ENCODE measurements around the gene PARD3B. TPM values are rescaled to one million over a fixed set of nuclear protein-coding genes. Genes with fewer than 3 reads are reported as not detected.
A peak's percentile ranks its signal among the peaks of the same experiment; 100 is the strongest.
"Not testable (repeated sequence)": the region's sequence is repeated elsewhere in the genome, so short reads cannot be mapped to it uniquely, and the experiment has no call there.

Gene PARD3B
- total and polyA plus RNA-seq, 5 donors from 2014 or later: 0.03 to 0.68 (median 0.08) TPM; not detected in 1

GRCh38 chr2:204545861-204546735 is 823 bp downstream of the PARD3B start:
- Mint-ChIP-seq H3K36me3 (no peaks in the 10 kb centered on the region), H3K27me3 (peaks cover 50% of the 10 kb centered on the region), H3K4me1 (peaks cover 0 to 20% (median 8%) of the 10 kb centered on the region in 4 donors), H3K4me3 (peak overlapping the region; percentile 75 to 89 (median 80)), H3K27ac (no peak overlapping the region), H3K9me3 (peaks cover 0 to 2% (median 0%) of the 10 kb centered on the region in 7 donors)
- Histone ChIP-seq H3K4me1 (ENCODE audit: control insufficient read depth, insufficient read depth, low read length, poor library complexity, severe bottlenecking) (peaks cover 7% of the 10 kb centered on the region), H3K36me3 (ENCODE audit: control insufficient read depth, insufficient read depth, low read length) (no peaks in the 10 kb centered on the region), H3K9me3 (ENCODE audit: control insufficient read depth in 2 of 2, low read length in 2 of 2) (no peaks in the 10 kb centered on the region), H3K27ac (ENCODE audit: insufficient read depth, low read length, poor library complexity, severe bottlenecking) (no peak overlapping the region), H3K4me3 (ENCODE audit: low read depth, low read length) (no peak overlapping the region), H3K27me3 (ENCODE audit: control insufficient read depth, insufficient read depth, low read length) (peaks cover 40% of the 10 kb centered on the region)
- no peak for ATAC-seq (ENCODE audit: low read depth in 2 of 2)
- no peak for DNase-seq

GRCh38 chr2:204550751-204551511 is 5.7 kb downstream of the PARD3B start:
- Mint-ChIP-seq H3K36me3 (no peaks in the 10 kb centered on the region), H3K9me3 (peaks cover 0 to 4% (median 0%) of the 10 kb centered on the region in 7 donors), H3K27ac (no peak overlapping the region), H3K4me3 (no peak overlapping the region), H3K27me3 (peaks cover 28% of the 10 kb centered on the region), H3K4me1 (peaks cover 0 to 11% (median 2%) of the 10 kb centered on the region in 4 donors)
- no peak for DNase-seq
- Histone ChIP-seq H3K4me1 (ENCODE audit: control insufficient read depth, insufficient read depth, low read length, poor library complexity, severe bottlenecking) (no peaks in the 10 kb centered on the region), H3K9me3 (ENCODE audit: control insufficient read depth in 2 of 2, low read length in 2 of 2) (no peaks in the 10 kb centered on the region), H3K36me3 (ENCODE audit: control insufficient read depth, insufficient read depth, low read length) (no peaks in the 10 kb centered on the region), H3K4me3 (ENCODE audit: low read depth, low read length) (no peak overlapping the region), H3K27ac (ENCODE audit: insufficient read depth, low read length, poor library complexity, severe bottlenecking) (no peak overlapping the region), H3K27me3 (ENCODE audit: control insufficient read depth, insufficient read depth, low read length) (peaks cover 26% of the 10 kb centered on the region)
- no peak for ATAC-seq (ENCODE audit: low read depth in 2 of 2)

DNA sequence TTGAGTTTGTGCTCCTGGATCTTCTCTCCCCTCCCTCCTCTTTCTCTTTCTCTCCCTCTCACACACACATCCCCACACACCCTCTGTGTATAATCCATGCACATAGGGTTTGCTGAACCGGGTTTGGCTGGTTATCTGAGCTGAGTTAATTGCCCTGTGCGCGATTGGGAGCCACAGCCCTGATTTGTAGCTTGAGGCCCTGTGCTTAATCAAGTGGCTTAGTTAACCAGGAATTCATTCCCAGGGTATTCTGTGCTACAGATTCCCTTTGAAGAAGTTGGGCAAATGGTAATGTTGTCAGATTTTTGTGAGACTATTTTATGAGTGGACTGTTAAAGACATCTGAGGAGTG is 6.2 kb downstream of the PARD3B start:
- Histone ChIP-seq H3K9me3 (ENCODE audit: control insufficient read depth in 2 of 2, low read length in 2 of 2) (no peaks in the 10 kb centered on the region), H3K27me3 (ENCODE audit: control insufficient read depth, insufficient read depth, low read length) (peaks cover 21% of the 10 kb centered on the region), H3K36me3 (ENCODE audit: control insufficient read depth, insufficient read depth, low read length) (no peaks in the 10 kb centered on the region), H3K4me3 (ENCODE audit: low read depth, low read length) (no peak overlapping the region), H3K27ac (ENCODE audit: insufficient read depth, low read length, poor library complexity, severe bottlenecking) (no peak overlapping the region), H3K4me1 (ENCODE audit: control insufficient read depth, insufficient read depth, low read length, poor library complexity, severe bottlenecking) (no peaks in the 10 kb centered on the region)
- peak overlapping the region in 1 of 4 donors; percentile 44 for H3K4me3 Mint-ChIP-seq
- no peak overlapping the region for H3K27ac Mint-ChIP-seq
- H3K9me3 Mint-ChIP-seq: peaks cover 0 to 4% (median 0%) of the 10 kb centered on the region in 7 donors
- no peak for DNase-seq
- ATAC-seq (ENCODE audit: low read depth in 2 of 2): no peak
- H3K27me3 Mint-ChIP-seq: peaks cover 28% of the 10 kb centered on the region
- peaks cover 0 to 7% (median under 1%) of the 10 kb centered on the region in 4 donors for H3K4me1 Mint-ChIP-seq
- H3K36me3 Mint-ChIP-seq: no peaks in the 10 kb centered on the region

DNA sequence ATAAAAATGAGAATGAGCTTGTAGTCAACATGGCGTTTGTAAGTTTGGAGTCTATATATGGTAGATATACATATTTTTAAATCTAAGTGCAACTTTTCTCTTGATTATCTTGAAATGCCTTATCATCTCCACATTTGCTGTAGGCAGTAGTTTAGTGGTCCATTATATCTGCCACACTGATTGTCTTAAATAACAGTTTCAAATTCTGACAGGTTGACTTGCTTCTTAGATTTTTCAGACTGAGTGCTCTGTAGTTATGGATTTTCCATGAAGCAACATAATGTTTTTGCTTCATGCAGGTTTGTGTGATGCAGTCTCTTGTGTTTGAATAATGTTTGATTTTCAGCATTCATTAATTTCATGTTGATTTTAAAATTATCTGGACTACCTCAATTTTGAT is 12.3 kb downstream of the PARD3B start:
- no peaks in the 10 kb centered on the region for H3K4me1 Mint-ChIP-seq

GRCh38 chr2:204559358-204559757 is 14.1 kb downstream of the PARD3B start:
- not testable (repeated sequence) for H3K4me1 ChIP-seq (ENCODE audit: control insufficient read depth, insufficient read depth, low read length, poor library complexity, severe bottlenecking); H3K9me3 ChIP-seq (ENCODE audit: control insufficient read depth in 2 of 2, low read length in 2 of 2); H3K4me3 ChIP-seq (ENCODE audit: low read depth, low read length); H3K27ac ChIP-seq (ENCODE audit: insufficient read depth, low read length, poor library complexity, severe bottlenecking); DNase-seq; ATAC-seq (ENCODE audit: low read depth in 2 of 2); H3K36me3 ChIP-seq (ENCODE audit: control insufficient read depth, insufficient read depth, low read length); H3K36me3 Mint-ChIP-seq; H3K27me3 ChIP-seq (ENCODE audit: control insufficient read depth, insufficient read depth, low read length); H3K27ac Mint-ChIP-seq; H3K4me1 Mint-ChIP-seq; H3K4me3 Mint-ChIP-seq
- peaks cover 13% of the 10 kb centered on the region for H3K27me3 Mint-ChIP-seq
- peaks cover 0 to 13% (median 3%) of the 10 kb centered on the region in 7 donors for H3K9me3 Mint-ChIP-seq

More for the DNA sequence above, 12.3 kb downstream of the PARD3B start:
- Mint-ChIP-seq H3K27me3 (peaks cover 17% of the 10 kb centered on the region), H3K9me3 (peaks cover 0 to 13% (median 3%) of the 10 kb centered on the region in 7 donors), H3K27ac (no peak overlapping the region), H3K36me3 (no peaks in the 10 kb centered on the region), H3K4me3 (no peak overlapping the region)
- DNase-seq: no peak
- H3K4me1 ChIP-seq (ENCODE audit: control insufficient read depth, insufficient read depth, low read length, poor library complexity, severe bottlenecking): no peaks in the 10 kb centered on the region
- no peaks in the 10 kb centered on the region for H3K36me3 ChIP-seq (ENCODE audit: control insufficient read depth, insufficient read depth, low read length)
- no peak overlapping the region for H3K4me3 ChIP-seq (ENCODE audit: low read depth, low read length)
- H3K27me3 ChIP-seq (ENCODE audit: control insufficient read depth, insufficient read depth, low read length): no peaks in the 10 kb centered on the region
- H3K9me3 ChIP-seq (ENCODE audit: control insufficient read depth in 2 of 2, low read length in 2 of 2): peaks cover 0 to 2% of the 10 kb centered on the region in 2 experiments
- no peak for ATAC-seq (ENCODE audit: low read depth in 2 of 2)
- H3K27ac ChIP-seq (ENCODE audit: insufficient read depth, low read length, poor library complexity, severe bottlenecking): no peak overlapping the region

DNA sequence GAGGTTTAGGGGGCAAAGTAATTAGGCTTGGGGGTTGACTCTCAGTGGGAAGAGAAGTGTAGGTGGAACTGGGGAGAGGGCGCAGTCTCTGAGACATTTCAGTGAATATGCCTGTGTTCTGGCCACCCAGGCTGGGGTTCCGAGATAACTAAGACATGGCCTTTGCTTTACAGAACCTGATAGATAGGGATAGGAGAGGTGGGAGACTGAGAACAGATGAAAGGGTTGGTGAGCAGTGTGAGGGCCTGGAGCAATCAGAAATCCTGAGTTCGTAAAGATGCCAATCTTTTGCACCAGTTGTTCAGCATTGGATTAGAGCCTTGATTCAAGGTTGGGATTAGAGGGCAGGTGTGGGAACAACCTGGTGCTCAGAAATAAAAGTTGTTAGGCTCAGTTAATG is 15.6 kb downstream of the PARD3B start:
- peaks cover 0 to 13% (median 2%) of the 10 kb centered on the region in 7 donors for H3K9me3 Mint-ChIP-seq
- no peak for DNase-seq
- Histone ChIP-seq H3K27ac (ENCODE audit: insufficient read depth, low read length, poor library complexity, severe bottlenecking) (no peak overlapping the region), H3K4me3 (ENCODE audit: low read depth, low read length) (no peak overlapping the region), H3K27me3 (ENCODE audit: control insufficient read depth, insufficient read depth, low read length) (no peaks in the 10 kb centered on the region), H3K36me3 (ENCODE audit: control insufficient read depth, insufficient read depth, low read length) (no peaks in the 10 kb centered on the region), H3K9me3 (ENCODE audit: control insufficient read depth in 2 of 2, low read length in 2 of 2) (peaks cover 0 to 2% of the 10 kb centered on the region in 2 experiments), H3K4me1 (ENCODE audit: control insufficient read depth, insufficient read depth, low read length, poor library complexity, severe bottlenecking) (no peaks in the 10 kb centered on the region)
- peaks cover 15% of the 10 kb centered on the region for H3K27me3 Mint-ChIP-seq
- peak overlapping the region in 1 of 3 donors; percentile 67 for H3K27ac Mint-ChIP-seq
- no peak for ATAC-seq (ENCODE audit: low read depth in 2 of 2)
- H3K4me3 Mint-ChIP-seq: no peak overlapping the region
- no peaks in the 10 kb centered on the region for H3K4me1 Mint-ChIP-seq
- H3K36me3 Mint-ChIP-seq: no peaks in the 10 kb centered on the region

GRCh38 chr2:204561771-204562170 is 16.5 kb downstream of the PARD3B start:
- no peaks in the 10 kb centered on the region for H3K4me1 Mint-ChIP-seq
- H3K9me3 Mint-ChIP-seq: peaks cover 0 to 13% (median 2%) of the 10 kb centered on the region in 7 donors
- H3K27ac ChIP-seq (ENCODE audit: insufficient read depth, low read length, poor library complexity, severe bottlenecking): no peak overlapping the region
- H3K9me3 ChIP-seq (ENCODE audit: control insufficient read depth in 2 of 2, low read length in 2 of 2): peaks cover 0 to 2% of the 10 kb centered on the region in 2 experiments
- H3K4me1 ChIP-seq (ENCODE audit: control insufficient read depth, insufficient read depth, low read length, poor library complexity, severe bottlenecking): no peaks in the 10 kb centered on the region
- no peak overlapping the region for H3K27ac Mint-ChIP-seq
- H3K36me3 ChIP-seq (ENCODE audit: control insufficient read depth, insufficient read depth, low read length): no peaks in the 10 kb centered on the region
- H3K36me3 Mint-ChIP-seq: no peaks in the 10 kb centered on the region
- no peak for DNase-seq
- ATAC-seq (ENCODE audit: low read depth in 2 of 2): no peak
- peaks cover 9% of the 10 kb centered on the region for H3K27me3 Mint-ChIP-seq
- no peak overlapping the region for H3K4me3 ChIP-seq (ENCODE audit: low read depth, low read length)
- H3K27me3 ChIP-seq (ENCODE audit: control insufficient read depth, insufficient read depth, low read length): no peaks in the 10 kb centered on the region
- H3K4me3 Mint-ChIP-seq: no peak overlapping the region

Data from CD4-positive, CD25-positive, alpha-beta regulatory T cell (primary cell).